IMR-90 (cell line): Measurements from ENCODE around the gene ATXN3L. TPM values are rescaled to one million over a fixed set of nuclear protein-coding genes. Genes with fewer than 3 reads are reported as not detected.

ENCODE experiments used
- ATAC-seq: fragments of 200-7000 bp; cut with Tn5 transposase; 2 replicates; pipeline ENCODE4 v1.9.1; 2020; ENCODE audit warnings: low read depth, mild to moderate bottlenecking, moderate library complexity
- BruUV-seq: library from RNA; stranded (reverse); fragments of 400-500 nt; replicated peaks from 2 replicates; lab custom pipeline; 2021; lab: Mats Ljungman, UMichigan
- CTCF ChIA-PET: fragments of 300-600 bp; formaldehyde crosslinking; extraction: SDS; loops from one replicate; lab custom pipeline; 2021; ENCODE audit warnings: antibody characterized with exemption; lab: Yijun Ruan, JAX
- POLR2A ChIA-PET: fragments of 300-600 bp; sonication (Branson Sonifier 250); formaldehyde crosslinking; loops from one replicate; lab custom pipeline; 2022; ENCODE audit warnings: antibody characterized with exemption; ENCODE audit not compliant: unreplicated experiment; lab: Charles Lee
- DNase-seq: peaks from one replicate; pipeline ENCODE4 v3.0.0; 2013
- H2AFZ ChIP-seq: replicated peaks from 2 replicates; pipeline ENCODE3; 2013; ENCODE audit warnings: low read length, mild to moderate bottlenecking; ENCODE audit not compliant: poor library complexity
- H2AK5ac ChIP-seq: 2 replicates; pipeline ENCODE4 v1.6.1; 2013; ENCODE audit warnings: low read depth, low read length, inconsistent platforms
- H2AK9ac ChIP-seq: replicated peaks from 2 replicates; pipeline ENCODE3; 2013; ENCODE audit warnings: mild to moderate bottlenecking, low read depth, low read length, moderate library complexity; ENCODE audit not compliant: poor library complexity
- H2BK120ac ChIP-seq: 2 replicates; pipeline ENCODE4 v1.6.1; 2013; ENCODE audit warnings: low read depth, low read length, inconsistent platforms
- H2BK15ac ChIP-seq: 3 replicates; pipeline ENCODE4 v1.6.1; 2013; ENCODE audit warnings: low read depth, low read length, inconsistent platforms
- H2BK20ac ChIP-seq: 2 replicates; pipeline ENCODE4 v1.6.1; 2013; ENCODE audit warnings: low read depth, mild to moderate bottlenecking, inconsistent platforms, low read length, moderate library complexity
- H2BK5ac ChIP-seq: 2 replicates; pipeline ENCODE4 v1.6.1; 2013; ENCODE audit warnings: mild to moderate bottlenecking, low read depth, low read length, inconsistent platforms; ENCODE audit not compliant: poor library complexity, severe bottlenecking
- H3K14ac ChIP-seq: replicated peaks from 2 replicates; pipeline ENCODE4 v1.6.1; 2013; ENCODE audit warnings: low read depth, low read length, inconsistent platforms
- H3K18ac ChIP-seq: 2 replicates; pipeline ENCODE4 v1.6.1; 2013; ENCODE audit warnings: low read depth, low read length, control low read depth
- H3K23ac ChIP-seq: 2 replicates; pipeline ENCODE4 v1.6.1; 2013; ENCODE audit warnings: low read depth, low read length, inconsistent platforms
- H3K27ac ChIP-seq: 2 replicates; pipeline ENCODE4 v1.5.1; 2013; ENCODE audit warnings: mild to moderate bottlenecking, control low read depth, low read length; ENCODE audit not compliant: insufficient read depth
- H3K27me3 ChIP-seq: 2 replicates; pipeline ENCODE4 v1.6.1; 2013; ENCODE audit warnings: low read length; ENCODE audit not compliant: control insufficient read depth, insufficient read depth
- H3K36me3 ChIP-seq: 2 replicates; pipeline ENCODE4 v1.6.1; 2013; ENCODE audit warnings: low read length, mixed read lengths; ENCODE audit not compliant: control insufficient read depth, insufficient read depth
- H3K4ac ChIP-seq: 2 replicates; pipeline ENCODE4 v1.6.1; 2013; ENCODE audit warnings: low read depth, low read length, inconsistent platforms
- H3K4me1 ChIP-seq: 2 replicates; pipeline ENCODE4 v1.6.1; 2013; ENCODE audit warnings: low read length, mixed read lengths; ENCODE audit not compliant: control insufficient read depth, insufficient read depth
- H3K4me2 ChIP-seq: 2 replicates; pipeline ENCODE4 v1.6.1; 2013; ENCODE audit warnings: low read depth, mild to moderate bottlenecking, control low read depth, low read length, moderate library complexity
- H3K4me3 ChIP-seq: 2 replicates; pipeline ENCODE4 v1.5.1; 2013; ENCODE audit warnings: low read depth, mild to moderate bottlenecking, control low read depth, low read length, moderate library complexity; ENCODE audit not compliant: insufficient read depth
- H3K56ac ChIP-seq: 2 replicates; pipeline ENCODE4 v1.6.1; 2013; ENCODE audit warnings: low read length, inconsistent platforms; ENCODE audit not compliant: insufficient read depth; ENCODE audit errors: extremely low read depth
- H3K79me1 ChIP-seq, 2 experiments: 2 replicates each; pipeline ENCODE4 v1.6.1; 2013; ENCODE audit warnings: low read length in 2 of 2, inconsistent platforms in 1 of 2, low read depth in 1 of 2
- H3K9ac ChIP-seq: 2 replicates; pipeline ENCODE4 v1.6.1; 2013; ENCODE audit warnings: low read depth, low read length, control low read depth
- H3K9me1 ChIP-seq: 2 replicates; pipeline ENCODE4 v1.6.1; 2013; ENCODE audit warnings: low read length, inconsistent platforms; ENCODE audit not compliant: insufficient read depth
- H3K9me3 ChIP-seq: 2 replicates; pipeline ENCODE4 v1.6.1; 2013; ENCODE audit warnings: low read length; ENCODE audit not compliant: control insufficient read depth, insufficient read depth
- H4K20me1 ChIP-seq: 2 replicates; pipeline ENCODE4 v1.6.1; 2013; ENCODE audit warnings: low read length, inconsistent platforms; ENCODE audit not compliant: insufficient read depth
- H4K5ac ChIP-seq: 2 replicates; pipeline ENCODE4 v1.6.1; 2013; ENCODE audit warnings: mild to moderate bottlenecking, low read depth, low read length, control low read depth
- H4K8ac ChIP-seq, 2 experiments: 2 replicates each; pipeline ENCODE4 v1.6.1; 2013; ENCODE audit warnings: low read depth in 2 of 2, low read length in 2 of 2, control low read depth in 1 of 2, inconsistent platforms in 1 of 2
- H4K91ac ChIP-seq: 2 replicates; pipeline ENCODE4 v1.6.1; 2013; ENCODE audit warnings: low read depth, low read length, inconsistent platforms; ENCODE audit not compliant: insufficient read depth
- BHLHE40 ChIP-seq: fragments of 150-350 bp; IDR thresholded peaks from 2 replicates; pipeline ENCODE4 v1.6.1; 2016; ENCODE audit warnings: mild to moderate bottlenecking, low read depth, low read length
- CEBPB ChIP-seq: IDR thresholded peaks from 2 replicates; pipeline ENCODE4 v1.6.1; 2012; ENCODE audit warnings: low read depth, low read length, improper control_type of control experiment
- CHD1 ChIP-seq: IDR thresholded peaks from 2 replicates; pipeline ENCODE4 v1.6.1; 2012; ENCODE audit warnings: low read depth, low read length, improper control_type of control experiment
- CTCF ChIP-seq: conservative IDR thresholded peaks from 2 replicates; pipeline ENCODE4 v1.5.1; 2012; ENCODE audit warnings: mild to moderate bottlenecking, low read depth, low read length, improper control_type of control experiment
- ELK1 ChIP-seq: fragments of 150-350 bp; IDR thresholded peaks from 2 replicates; pipeline ENCODE4 v1.6.1; 2016; ENCODE audit warnings: low read depth, mild to moderate bottlenecking, low read length, moderate library complexity, borderline replicate concordance
- FOS ChIP-seq: fragments of 150-350 bp; IDR thresholded peaks from 2 replicates; pipeline ENCODE4 v1.6.1; 2016; ENCODE audit warnings: low read depth, low read length
- MAFK ChIP-seq: IDR thresholded peaks from 2 replicates; pipeline ENCODE4 v1.6.1; 2012; ENCODE audit warnings: low read depth, low read length, improper control_type of control experiment
- MAZ ChIP-seq: IDR thresholded peaks from 2 replicates; pipeline ENCODE4 v1.6.1; 2012; ENCODE audit warnings: low read depth, mild to moderate bottlenecking, low read length, improper control_type of control experiment, moderate library complexity, borderline replicate concordance
- MXI1 ChIP-seq: IDR thresholded peaks from 2 replicates; pipeline ENCODE4 v1.6.1; 2012; ENCODE audit warnings: low read depth, mild to moderate bottlenecking, low read length, moderate library complexity, borderline replicate concordance
- NFE2L2 ChIP-seq: fragments of 150-350 bp; IDR thresholded peaks from 2 replicates; pipeline ENCODE4 v1.6.1; 2016; ENCODE audit warnings: low read depth, mild to moderate bottlenecking, low read length
- POLR2A ChIP-seq: IDR thresholded peaks from 2 replicates; pipeline ENCODE4 v1.6.1; 2012; ENCODE audit warnings: mild to moderate bottlenecking, low read depth, low read length
- RAD21 ChIP-seq: IDR thresholded peaks from 2 replicates; pipeline ENCODE4 v1.6.1; 2012; ENCODE audit warnings: low read length, improper control_type of control experiment
- RCOR1 ChIP-seq: IDR thresholded peaks from 2 replicates; pipeline ENCODE4 v1.6.1; 2012; ENCODE audit warnings: mild to moderate bottlenecking, low read length, improper control_type of control experiment; ENCODE audit not compliant: insufficient replicate concordance
- RFX5 ChIP-seq: IDR thresholded peaks from 2 replicates; pipeline ENCODE4 v1.8.0; 2012; ENCODE audit warnings: low read depth, mild to moderate bottlenecking, low read length, moderate library complexity
- SMC3 ChIP-seq: fragments of 150-350 bp; IDR thresholded peaks from 2 replicates; pipeline ENCODE4 v1.6.1; 2016; ENCODE audit warnings: low read depth, mild to moderate bottlenecking, antibody characterized with exemption, low read length, moderate library complexity
- USF2 ChIP-seq: fragments of 150-350 bp; IDR thresholded peaks from 2 replicates; pipeline ENCODE4 v1.6.1; 2017; ENCODE audit warnings: mild to moderate bottlenecking, antibody characterized with exemption, low read length, low read depth
- WGBS, 2 experiments: methylation state at CpG; one replicate each; pipeline versions ENCODE4 v1.1.5 to v1.1.7; 2013; ENCODE audit warnings: missing lambda C conversion rate in 2 of 2; ENCODE audit not compliant: insufficient read length in 1 of 2; ENCODE audit errors: extremely low coverage in 2 of 2; 5-methylcytosine and 5-hydroxymethylcytosine counted together
- dilution Hi-C: fragments of 300-500 bp; cut with HindIII; formaldehyde crosslinking; loops from one replicate; pipeline ENCODE4 v1.14.3; 2018; ENCODE audit warnings: low sequenced_read_pairs; ENCODE audit not compliant: unreplicated experiment
- in situ Hi-C: fragments of 300-500 bp; cut with MboI; formaldehyde crosslinking; loops from 3 replicates; pipeline ENCODE4 v1.14.3; 2019; ENCODE audit warnings: low sequenced_read_pairs, inconsistent platforms, mixed read lengths
- intact Hi-C: fragments of 100-400 bp; cut with micrococcal nuclease; formaldehyde crosslinking; loops from 2 replicates; pipeline ENCODE4 v1.10.0; 2022
- polyA plus RNA-seq, 3 experiments: library from polyadenylated mRNA; depleted of rRNA; stranded (reverse); fragments of >200 nt; gene quantifications; 2 replicates each; pipeline ENCODE4 v1.2.3, GENCODE V29; 2012; ENCODE audit warnings: low replicate concordance in 1 of 3
- total RNA-seq: library from RNA; depleted of rRNA; stranded (reverse); fragments of >200 nt; gene quantifications from 2 replicates; pipeline ENCODE4 v1.2.3, GENCODE V29; 2012

Gene ATXN3L
- total and polyA plus RNA-seq, 2 of the 4 experiments (the other 2 are of a cell fraction) = not detected

GRCh38 chrX:13305108-13305507, 14.7 kb downstream of the ATXN3L start:
- no peak for ATAC-seq
- intact Hi-C loops = no loop called here

More at GRCh38 chrX:13305108-13305507, 14.7 kb downstream of the ATXN3L start:
- Histone ChIP-seq H3K4ac (no peak overlapping the region), H3K4me1 (no peaks in the 10 kb centered on the region), H3K27ac (no peak overlapping the region), H2AFZ (no peak overlapping the region), H3K9me3 (no peaks in the 10 kb centered on the region), H3K36me3 (no peaks in the 10 kb centered on the region), H2AK5ac (no peak overlapping the region), H2AK9ac (no peak overlapping the region), H4K8ac (no peak overlapping the region), H2BK20ac (no peak overlapping the region), H4K20me1 (no peaks in the 10 kb centered on the region), H3K23ac (no peak overlapping the region), H3K56ac (no peak overlapping the region), H3K14ac (no peak overlapping the region), H3K4me2 (no peak overlapping the region), H3K9me1 (no peaks in the 10 kb centered on the region), H4K91ac (no peak overlapping the region), H3K18ac (no peak overlapping the region), H3K79me1 (no peaks in the 10 kb centered on the region), H4K5ac (no peak overlapping the region), H3K4me3 (no peak overlapping the region), H3K27me3 (no peaks in the 10 kb centered on the region), H2BK120ac (no peak overlapping the region), H2BK5ac (no peak overlapping the region), H2BK15ac (no peak overlapping the region), H3K9ac (no peak overlapping the region)
- TF ChIP-seq MAZ = no peak
- no peak for TF ChIP-seq NFE2L2
- TF ChIP-seq SMC3 = no peak
- no peak for TF ChIP-seq MAFK
- no peak for TF ChIP-seq BHLHE40
- no peak for TF ChIP-seq CTCF
- TF ChIP-seq USF2 = no peak
- no peak for TF ChIP-seq POLR2A
- TF ChIP-seq ELK1 = no peak
- no peak for TF ChIP-seq RAD21
- no peak for TF ChIP-seq MXI1
- TF ChIP-seq RCOR1 = no peak
- no peak for TF ChIP-seq CEBPB
- no peak for TF ChIP-seq RFX5
- TF ChIP-seq CHD1 = no peak
- TF ChIP-seq FOS = no peak
- dilution Hi-C loops (no loop called here), in situ Hi-C loops (no loop called here)
- POLR2A ChIA-PET = no interaction called here
- DNase-seq = no peak
- CTCF ChIA-PET = no interaction called here
- BruUV-seq = no TSS peak
- WGBS, 2 experiments = no CpG with 5 or more reads among the region's 2 CpGs
